Transverse colon (tissue), 4 donors: ENCODE measurements around the gene KLF13. TPM values are rescaled to one million over a fixed set of nuclear protein-coding genes. Genes with fewer than 3 reads are reported as not detected.

ENCODE experiments used
- DNase-seq: peaks from one replicate; pipeline ENCODE4 v3.0.0-alpha.2; 2019
- H3K27ac ChIP-seq, 4 donors: fragments of 200-600 bp; sonication (generic); 2 replicates each; pipeline ENCODE4 v1.5.1; 2016 to 2018; ENCODE audit warnings: inconsistent platforms in 4 of 4
- H3K27me3 ChIP-seq: fragments of 200-600 bp; sonication (generic); 2 replicates; pipeline ENCODE4 v1.5.1; 2017; ENCODE audit warnings: inconsistent platforms
- H3K36me3 ChIP-seq, 4 donors: fragments of 200-600 bp; sonication (generic); 2 replicates each; pipeline ENCODE4 v1.5.1; 2017 to 2019; ENCODE audit warnings: inconsistent platforms in 4 of 4
- H3K4me1 ChIP-seq, 4 donors: fragments of 200-600 bp; sonication (generic); 2 replicates each; pipeline ENCODE4 v1.5.1; 2017 to 2020; ENCODE audit warnings: inconsistent platforms in 4 of 4
- H3K4me3 ChIP-seq, 4 donors: fragments of 200-600 bp; sonication (generic); 1 replicate in 1 of 4; 2 replicates in 3 of 4; pipeline versions ENCODE4 v1.5.1 to v1.6.1; 2017 to 2019; ENCODE audit warnings: inconsistent platforms in 4 of 4
- H3K9me3 ChIP-seq, 2 donors: fragments of 200-600 bp; sonication (generic); 2 replicates each; pipeline ENCODE4 v1.5.1; 2017 to 2019; ENCODE audit warnings: inconsistent platforms in 2 of 2
- CTCF ChIP-seq, 5 experiments: fragments of 200-600 bp in 3 of 5; fragments of 450-650 bp in 2 of 5; sonication (generic) in 3 of 5; IDR thresholded peaks; 1 replicate in 2 of 5; 2 replicates in 3 of 5; pipeline ENCODE4 v1.5.1; 2016 to 2017; ENCODE audit warnings: antibody characterized with exemption in 5 of 5, inconsistent platforms in 3 of 5, mild to moderate bottlenecking in 2 of 5, moderate library complexity in 1 of 5
- EP300 ChIP-seq: sonication (generic); formaldehyde crosslinking; IDR thresholded peaks from one replicate; pipeline ENCODE4 v1.6.1; 2017; ENCODE audit warnings: antibody characterized with exemption, low read depth
- POLR2A ChIP-seq: fragments of 450-650 bp; IDR thresholded peaks from one replicate; pipeline ENCODE4 v1.6.1; 2016; ENCODE audit warnings: antibody characterized with exemption, mild to moderate bottlenecking, moderate library complexity
- POLR2AphosphoS5 ChIP-seq, 3 donors: sonication (generic); formaldehyde crosslinking; IDR thresholded peaks; one replicate each; pipeline ENCODE4 v1.6.1; 2016; ENCODE audit warnings: antibody characterized with exemption in 3 of 3
- WGBS, 2 donors: methylation state at CpG; one replicate each; pipeline ENCODE4 v1.1.5; 2018; ENCODE audit warnings: low coverage in 1 of 2; 5-methylcytosine and 5-hydroxymethylcytosine counted together
- in situ Hi-C, 4 donors: fragments of 200-750 bp; cut with MboI; loops; one replicate each; pipeline versions ENCODE4 v1.15.0 to v1.15.1; 2017; ENCODE audit warnings: low sequenced_read_pairs in 3 of 4, low pct_ligation_motif_present in 1 of 4, low pct_unique_long_range_greater_than_20kb in 1 of 4
- intact Hi-C: fragments of 100-400 bp; cut with DNase I; formaldehyde crosslinking; loops from one replicate; pipeline ENCODE4 v1.15.1; 2023; ENCODE audit warnings: low total_unique reads
- total RNA-seq, 4 donors: library from RNA; depleted of rRNA; stranded (reverse); fragments of >200 nt; gene quantifications; one replicate each; pipeline ENCODE4 v1.1.0, GENCODE V29; 2016

The KLF13 gene
- total RNA-seq, 4 donors from 2014 or later = 39.0 to 81.2 (median 68.8) TPM

GRCh38 chr15:31402511-31403056, 75.9 kb downstream of the KLF13 start:
- Histone ChIP-seq H3K4me1 (peaks cover 9 to 27% (median 13%) of the 10 kb centered on the region in 4 donors), H3K9me3 (no peaks in the 10 kb centered on the region), H3K27me3 (no peaks in the 10 kb centered on the region), H3K36me3 (no peaks in the 10 kb centered on the region), H3K27ac (no peak overlapping the region), H3K4me3 (no peak overlapping the region)
- in situ Hi-C loops (no loop called here), intact Hi-C loops (no loop called here)
- 80 to 90% methylated on average over 3 to 13 of the region's 13 CpGs for WGBS, 2 donors
- TF ChIP-seq POLR2A (no peak), EP300 (no peak), CTCF (IDR thresholded peaks at IDR 0.05) (no peak), POLR2AphosphoS5 (IDR thresholded peaks at IDR 0.05) (no peak)
- no peak for DNase-seq

- no peak for DNase-seq
- H3K4me1 ChIP-seq = peaks cover 4 to 22% (median 8%) of the 10 kb centered on the region in 4 donors
- 92% methylated on average over 4 to 6 of the region's 6 CpGs for WGBS, 2 donors
- intact Hi-C loops (no loop called here), in situ Hi-C loops (no loop called here)
- H3K27ac ChIP-seq = no peak overlapping the region
- H3K9me3 ChIP-seq = no peaks in the 10 kb centered on the region
- no peaks in the 10 kb centered on the region for H3K36me3 ChIP-seq
- no peaks in the 10 kb centered on the region for H3K27me3 ChIP-seq
- H3K4me3 ChIP-seq = no peak overlapping the region
- TF ChIP-seq POLR2A (no peak), CTCF (IDR thresholded peaks at IDR 0.05) (no peak), EP300 (no peak), POLR2AphosphoS5 (IDR thresholded peaks at IDR 0.05) (no peak)
Measured at GRCh38 chr15:31403096-31403495, 76.5 kb downstream of the KLF13 start.

- in situ Hi-C loops = no loop called here
Measured at GRCh38 chr15:31403606-31404005, 77.0 kb downstream of the KLF13 start.

GRCh38 chr15:31404345-31404744, 77.7 kb downstream of the KLF13 start:
- intact Hi-C loops (no loop called here), in situ Hi-C loops (no loop called here)
- WGBS, 2 donors = 98 to 100% methylated on average over 1 to 3 of the region's 3 CpGs

More at GRCh38 chr15:31403606-31404005, 77.0 kb downstream of the KLF13 start:
- WGBS, 2 donors = 91 to 100% methylated on average over 1 to 5 of the region's 5 CpGs
- no peak for DNase-seq
- Histone ChIP-seq H3K36me3 (no peaks in the 10 kb centered on the region), H3K4me3 (no peak overlapping the region), H3K4me1 (peaks cover 0 to 17% (median 3%) of the 10 kb centered on the region in 4 donors), H3K27me3 (no peaks in the 10 kb centered on the region), H3K27ac (no peak overlapping the region), H3K9me3 (no peaks in the 10 kb centered on the region)
- TF ChIP-seq EP300 (no peak), POLR2AphosphoS5 (IDR thresholded peaks at IDR 0.05) (no peak), POLR2A (no peak), CTCF (IDR thresholded peaks at IDR 0.05) (no peak)
- intact Hi-C loops = no loop called here

More at GRCh38 chr15:31404345-31404744, 77.7 kb downstream of the KLF13 start:
- no peaks in the 10 kb centered on the region for H3K36me3 ChIP-seq
- peaks cover 0 to 10% (median 0%) of the 10 kb centered on the region in 4 donors for H3K4me1 ChIP-seq
- H3K27me3 ChIP-seq = no peaks in the 10 kb centered on the region
- H3K9me3 ChIP-seq = peaks cover 0 to 3% of the 10 kb centered on the region in 2 donors
- DNase-seq = no peak
- TF ChIP-seq EP300 (no peak), POLR2AphosphoS5 (IDR thresholded peaks at IDR 0.05) (no peak), CTCF (IDR thresholded peaks at IDR 0.05) (no peak)
- H3K4me3 ChIP-seq = no peak overlapping the region
- H3K27ac ChIP-seq = no peak overlapping the region
